A549 treated with GW870086 at 1 μM for 4 hours (cell line): ENCODE results near the gene PRSS58. TPM values are rescaled to one million over a fixed set of nuclear protein-coding genes. Genes with fewer than 3 reads are reported as not detected.

ENCODE experiments used
- total RNA-seq: library from RNA; stranded (reverse); fragments of 200-300 nt; extraction: Qiagen RNA extraction; gene quantifications from 5 replicates; pipeline ENCODE4 v1.2.3, GENCODE V29; 2022; ENCODE audit warnings: low read depth

PRSS58 gene, protein sequence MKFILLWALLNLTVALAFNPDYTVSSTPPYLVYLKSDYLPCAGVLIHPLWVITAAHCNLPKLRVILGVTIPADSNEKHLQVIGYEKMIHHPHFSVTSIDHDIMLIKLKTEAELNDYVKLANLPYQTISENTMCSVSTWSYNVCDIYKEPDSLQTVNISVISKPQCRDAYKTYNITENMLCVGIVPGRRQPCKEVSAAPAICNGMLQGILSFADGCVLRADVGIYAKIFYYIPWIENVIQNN
- total RNA-seq: not detected in 5 replicates

DNA sequence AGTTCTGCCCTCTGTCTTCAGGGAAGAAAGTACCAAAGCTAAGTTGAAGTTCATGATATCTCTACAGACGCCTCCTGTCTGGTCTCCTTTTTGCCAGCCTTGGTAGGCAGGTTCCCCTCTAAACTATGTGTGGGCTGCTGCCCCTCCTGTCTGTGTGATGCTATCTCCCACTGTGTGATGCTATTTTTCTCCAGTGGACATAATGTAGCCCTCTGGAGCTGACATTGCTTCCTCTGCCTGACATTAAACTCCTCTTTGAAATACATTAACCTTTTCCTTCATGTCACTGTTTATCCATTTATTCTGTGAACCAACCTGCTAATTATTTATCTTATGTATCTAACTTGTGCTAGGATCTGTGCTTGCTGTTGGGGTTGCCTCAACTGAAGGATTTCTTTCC lies at the start of gene PRSS58:
Gene PRSS58, minus strand, starts transcription at position 101 of the 400 bp plus-strand sequence. CDS start 351 bp downstream, outside the sequence.

Other genes starting within 250 kb of the PRSS58 start
- 0.01 to 0.02 TPM in 2 of 5 replicates, not detected in the others for gene MGAM2, start 146.3 kb downstream of the PRSS58 start, total RNA-seq